22Rv1 (cell line): ENCODE measurements around the gene PPP2R5C.

Experiments
- CTCF ChIP-seq: fragments of 450-650 bp; IDR thresholded peaks from 2 replicates; pipeline ENCODE4 v1.5.1; 2017; ENCODE audit warnings: mild to moderate bottlenecking
- ZFX ChIP-seq: fragments of 450-650 bp; IDR thresholded peaks from 2 replicates; pipeline ENCODE4 v1.6.1; 2017; ENCODE audit warnings: antibody characterized with exemption, borderline replicate concordance

GRCh38 chr14:101762530-101763101, 1.1 kb downstream of the PPP2R5C start:
- TF ChIP-seq CTCF (no peak), ZFX (no peak)
